GM19193 (cell line): Measurements from ENCODE around the gene ZBTB20.

ENCODE experiments used
- POLR2A ChIP-seq: IDR thresholded peaks from 4 replicates; pipeline ENCODE4 v1.6.1; 2011; ENCODE audit not compliant: insufficient read depth, insufficient read length; ENCODE audit errors: extremely low read depth

The ZBTB20 gene

DNA sequence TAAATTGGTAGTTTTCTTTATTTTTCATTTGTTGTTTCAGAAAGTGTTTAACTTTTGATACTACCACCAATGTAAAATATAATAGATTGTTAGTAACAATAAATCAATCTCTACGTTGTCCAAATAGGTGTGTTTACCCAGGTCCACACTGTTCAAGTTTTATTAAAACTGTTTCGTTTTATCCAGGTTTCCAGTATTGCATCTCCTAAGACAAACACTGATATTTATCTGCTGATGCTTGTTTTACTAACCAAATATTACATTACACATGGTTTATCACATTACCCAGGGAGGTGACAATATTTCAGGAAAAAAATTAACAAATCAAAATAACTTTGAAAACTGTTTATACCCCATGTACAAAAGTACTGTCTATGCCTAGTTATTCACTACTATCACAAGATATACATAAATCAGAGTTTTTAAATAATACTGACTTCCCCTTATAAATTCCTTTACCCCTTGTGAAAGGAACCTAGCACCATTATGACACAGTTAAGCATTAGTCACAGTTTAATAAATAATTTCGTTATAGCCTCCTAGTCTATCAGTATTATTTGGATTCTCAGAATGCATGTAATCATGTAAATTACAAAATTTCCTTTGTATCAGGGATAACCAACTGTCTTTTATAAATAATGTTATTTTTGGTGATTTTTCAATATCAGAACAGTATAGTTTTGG is 205.3 kb downstream of the ZBTB20 start:
- TF ChIP-seq POLR2A: no peak

DNA sequence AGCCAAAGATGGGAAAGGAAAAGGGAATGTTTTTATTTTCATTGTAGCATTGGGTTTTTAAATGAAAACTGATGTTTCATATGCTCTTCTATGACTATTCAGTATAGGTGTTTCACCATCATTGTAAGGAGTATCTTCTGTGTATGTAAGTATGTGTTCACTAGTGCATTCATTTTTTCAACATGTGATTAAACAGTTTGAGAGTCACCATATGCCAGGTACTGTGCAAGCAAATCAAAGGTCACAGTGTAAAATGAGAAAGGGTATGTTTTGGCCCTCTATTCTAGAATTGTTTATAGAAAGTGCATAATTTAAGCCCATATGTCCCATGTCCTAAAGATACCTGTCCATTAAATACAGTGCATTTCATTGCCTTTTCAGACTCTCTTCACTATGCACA is 207.2 kb downstream of the ZBTB20 start:
- no peak for TF ChIP-seq POLR2A

DNA sequence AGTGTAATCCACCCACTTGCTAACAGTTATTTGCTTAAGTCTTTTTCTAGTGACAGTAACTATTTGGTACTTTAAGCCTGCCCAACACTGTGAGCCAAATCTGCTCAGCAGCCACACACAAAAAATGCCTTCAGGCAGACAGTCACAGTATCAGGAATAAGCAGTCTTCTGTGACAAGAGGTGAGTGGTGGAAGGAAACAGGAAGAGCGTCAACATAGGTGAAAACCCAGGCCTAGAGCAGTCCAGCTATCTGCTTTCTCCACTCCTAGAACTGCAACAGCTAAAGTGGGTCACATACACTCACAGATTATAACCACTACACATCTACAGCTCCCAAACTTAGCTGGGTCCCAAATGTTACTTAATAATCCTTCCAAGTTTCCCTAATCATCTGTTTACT is 213.7 kb downstream of the ZBTB20 start:
- no peak for TF ChIP-seq POLR2A

DNA sequence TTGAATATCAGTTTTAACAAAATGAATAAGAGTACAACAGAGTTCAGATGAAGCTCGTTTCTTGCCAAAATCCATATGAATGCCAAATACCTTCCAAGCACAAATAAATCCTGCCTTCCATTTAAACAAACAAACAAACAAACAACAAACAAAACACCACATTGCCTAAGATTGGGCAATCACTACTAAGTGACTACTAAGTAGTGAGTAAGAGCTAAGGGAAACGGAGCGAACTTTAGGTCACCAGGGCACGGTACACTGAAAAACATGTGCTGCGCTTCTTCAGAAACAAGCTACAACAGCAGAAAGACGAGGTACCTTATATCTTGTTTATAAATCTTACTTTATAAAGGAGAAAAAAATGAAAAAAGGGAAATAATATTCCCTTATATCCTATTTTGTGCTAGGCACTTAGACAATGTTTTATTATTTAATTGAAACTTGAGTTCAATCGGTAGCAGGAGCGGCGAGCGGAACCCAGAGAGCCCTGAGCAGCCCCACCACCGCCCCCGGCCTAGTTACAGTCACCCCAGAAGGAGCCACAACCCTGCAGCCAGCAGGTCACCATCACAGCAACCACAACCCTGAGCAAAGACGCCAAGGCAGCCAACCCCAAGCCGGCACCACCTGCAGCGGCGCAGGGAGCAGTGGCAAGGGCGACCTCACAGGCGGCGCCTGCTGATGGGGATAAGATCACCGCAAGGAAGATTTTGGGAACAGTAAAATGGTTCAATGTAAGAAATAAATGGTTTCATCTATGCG is 216.9 kb downstream of the ZBTB20 start:
- TF ChIP-seq POLR2A: no peak

DNA sequence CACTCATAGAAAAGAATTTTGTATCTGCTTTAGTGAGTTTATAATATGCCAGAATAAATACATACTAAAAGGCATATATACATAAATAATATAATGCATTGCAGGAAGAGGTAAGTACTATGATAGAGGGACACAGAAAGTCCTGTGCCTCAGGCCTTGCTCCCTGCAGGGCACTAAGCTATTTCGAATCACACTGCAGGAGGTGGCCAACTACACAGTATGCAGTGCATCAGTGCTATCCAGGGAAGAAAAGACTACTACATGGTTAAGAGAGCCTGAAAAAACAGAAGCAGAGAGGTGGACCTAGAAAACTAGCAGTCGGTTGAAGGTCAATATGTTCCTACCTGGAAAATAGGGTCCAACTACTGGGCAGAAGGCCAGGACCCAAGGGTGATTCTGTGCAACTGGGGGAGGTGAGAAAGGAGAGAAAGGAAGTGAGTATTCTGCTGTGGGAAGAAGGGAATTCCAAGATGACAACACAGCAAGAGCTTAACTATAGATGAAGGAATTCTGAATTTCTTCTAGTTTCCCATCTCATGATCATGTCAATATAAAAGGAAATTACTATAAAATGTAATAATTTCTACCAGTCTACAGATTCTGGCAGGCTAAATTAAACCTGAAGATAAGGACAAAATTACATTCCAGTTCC is 218.0 kb downstream of the ZBTB20 start:
- no peak for TF ChIP-seq POLR2A

DNA sequence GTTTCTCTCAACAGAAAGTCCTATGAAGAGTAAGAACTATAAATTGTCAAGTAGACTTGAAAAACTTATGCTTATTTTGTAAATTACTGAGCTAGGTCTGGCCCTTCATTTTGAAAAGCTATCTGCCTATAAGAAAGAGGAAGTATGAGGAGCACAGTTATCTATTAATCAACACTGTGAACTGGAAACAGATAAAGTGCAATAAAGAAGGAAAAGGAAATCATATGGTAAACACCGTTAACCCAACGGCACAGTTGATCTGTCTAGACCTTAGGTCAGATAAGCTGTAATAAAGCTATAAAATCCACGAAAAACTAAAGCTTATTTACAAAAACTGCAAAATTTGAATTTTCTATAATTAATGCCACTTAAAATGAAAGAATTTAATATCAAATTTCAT is 242.5 kb downstream of the ZBTB20 start:
- no peak for TF ChIP-seq POLR2A

DNA sequence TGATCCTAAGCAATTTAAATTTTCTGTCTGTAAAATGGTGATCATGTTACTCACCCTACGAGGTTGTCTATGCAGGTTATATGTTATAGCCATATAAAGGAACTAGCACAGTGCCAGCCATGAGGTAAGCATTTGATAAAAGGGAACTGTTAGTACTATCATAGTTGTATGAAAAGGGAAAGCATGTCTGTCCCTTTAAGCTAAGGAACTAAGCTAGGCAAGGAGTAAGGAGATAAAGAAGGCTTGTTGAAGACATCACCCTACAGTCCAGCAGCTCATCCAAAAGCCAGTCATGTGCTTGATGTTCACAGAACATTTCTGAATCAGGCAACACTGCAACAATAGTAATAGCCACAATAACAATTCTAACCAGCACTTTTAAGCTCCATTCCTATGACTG is 243.9 kb downstream of the ZBTB20 start:
- TF ChIP-seq POLR2A: no peak

DNA sequence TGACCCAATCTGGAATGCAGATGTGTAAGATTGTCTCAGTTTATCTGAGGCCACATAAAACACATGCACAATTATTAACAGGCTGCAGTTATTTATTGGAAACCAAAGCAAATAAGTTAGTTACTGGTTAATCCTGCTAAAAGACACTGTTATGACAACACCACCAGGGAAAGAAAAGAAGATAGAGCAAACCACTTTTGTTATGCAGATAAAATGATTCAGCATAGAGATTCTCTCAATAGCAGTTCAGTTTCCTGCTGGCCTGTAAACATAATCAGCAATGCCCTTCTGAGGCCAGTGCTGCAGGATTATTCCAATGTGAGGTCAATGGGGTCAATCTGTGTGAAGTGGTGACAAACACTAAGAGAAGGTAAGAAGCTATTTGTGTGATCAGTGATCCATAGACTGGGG is 244.4 kb downstream of the ZBTB20 start:
- TF ChIP-seq POLR2A: no peak

DNA sequence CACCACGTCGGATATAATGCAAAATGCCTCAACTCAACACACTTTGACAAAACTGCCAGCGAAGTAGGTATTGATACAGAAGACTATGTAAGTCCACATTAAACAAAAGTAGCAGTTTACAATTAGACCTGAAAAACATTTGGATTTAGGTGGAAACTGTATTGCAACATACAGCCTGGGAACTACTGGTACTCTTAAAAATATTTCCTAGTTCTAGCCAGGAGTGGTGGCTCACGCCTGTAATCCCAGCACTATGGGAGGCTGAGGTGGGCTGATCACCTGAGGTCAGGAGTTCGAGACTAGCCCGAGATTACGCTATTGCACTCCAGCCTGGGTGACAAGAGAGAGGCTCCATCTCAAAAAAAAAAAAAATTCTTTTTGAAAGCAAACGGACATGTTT is 246.2 kb downstream of the ZBTB20 start:
- TF ChIP-seq POLR2A: no peak

DNA sequence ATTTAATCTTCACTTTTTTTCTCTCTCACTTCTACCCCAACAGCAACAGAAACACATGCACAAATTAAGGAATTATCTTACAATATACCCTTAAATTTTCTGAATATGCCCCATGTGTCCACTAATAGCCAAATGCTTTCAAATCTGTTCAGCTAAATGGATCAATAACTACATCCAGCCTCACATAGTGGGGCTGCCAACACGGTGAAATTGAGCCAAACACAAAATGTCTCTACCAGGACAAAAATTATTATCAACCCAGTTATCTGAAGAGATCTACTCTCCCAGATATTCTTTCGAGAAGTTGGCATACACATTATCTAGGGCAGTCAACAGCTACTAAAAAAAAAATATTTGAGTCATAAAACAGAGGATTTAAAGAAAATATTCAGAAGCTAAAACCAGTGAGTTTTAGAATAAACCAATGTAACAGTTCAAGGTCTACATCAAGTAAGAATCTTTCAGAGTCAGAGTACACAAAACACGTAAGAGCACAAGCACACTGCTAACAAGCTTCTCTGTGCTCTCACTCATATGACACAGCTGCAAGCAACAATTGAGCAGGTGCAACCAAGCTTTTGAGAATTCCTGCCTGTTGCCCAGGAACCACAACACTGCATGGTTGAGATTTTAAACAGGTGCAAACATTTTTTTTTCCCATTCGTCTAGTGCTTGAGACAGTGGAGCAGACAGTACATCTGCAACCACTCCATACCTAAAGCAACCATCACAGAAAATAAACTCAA is 247.7 kb downstream of the ZBTB20 start:
- no peak for TF ChIP-seq POLR2A

DNA sequence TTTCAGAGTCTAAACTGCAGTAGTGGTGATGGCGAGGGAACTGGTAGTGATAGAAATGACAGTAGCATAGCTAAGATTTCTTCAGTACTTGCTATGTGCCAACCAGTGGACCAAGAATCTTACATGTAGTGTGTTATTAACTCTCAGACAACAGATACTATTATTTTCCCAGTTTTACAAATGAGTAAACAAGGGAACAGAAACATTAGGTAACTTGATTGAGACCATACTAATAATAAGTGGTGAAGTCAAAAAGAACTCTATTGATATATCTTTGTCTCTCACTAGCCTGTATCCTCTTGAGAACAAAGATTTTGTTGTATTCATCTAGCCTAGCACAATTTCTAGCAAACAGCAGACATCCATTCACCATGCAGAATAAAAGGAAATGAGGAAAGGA is 250.1 kb downstream of the ZBTB20 start:
- no peak for TF ChIP-seq POLR2A

DNA sequence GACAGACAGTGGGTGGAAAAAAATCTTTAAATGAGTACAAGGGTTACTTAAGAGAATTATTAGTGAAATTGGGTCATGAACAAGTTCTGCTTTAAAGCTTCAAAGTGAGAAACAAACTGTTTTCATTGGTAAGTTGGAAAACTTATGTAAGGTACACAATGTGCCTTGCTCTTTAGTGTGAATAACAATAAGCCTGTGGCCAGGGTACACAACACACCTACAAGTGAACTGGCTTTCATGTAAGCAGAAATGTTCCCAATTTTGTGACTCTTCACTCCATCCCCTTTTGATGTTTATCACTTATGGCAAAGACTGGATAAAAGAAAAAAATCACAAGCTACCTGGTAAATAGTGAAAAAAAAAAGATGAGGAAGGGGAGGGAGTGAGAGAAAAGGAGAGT is 253.7 kb downstream of the ZBTB20 start:
- no peak for TF ChIP-seq POLR2A

DNA sequence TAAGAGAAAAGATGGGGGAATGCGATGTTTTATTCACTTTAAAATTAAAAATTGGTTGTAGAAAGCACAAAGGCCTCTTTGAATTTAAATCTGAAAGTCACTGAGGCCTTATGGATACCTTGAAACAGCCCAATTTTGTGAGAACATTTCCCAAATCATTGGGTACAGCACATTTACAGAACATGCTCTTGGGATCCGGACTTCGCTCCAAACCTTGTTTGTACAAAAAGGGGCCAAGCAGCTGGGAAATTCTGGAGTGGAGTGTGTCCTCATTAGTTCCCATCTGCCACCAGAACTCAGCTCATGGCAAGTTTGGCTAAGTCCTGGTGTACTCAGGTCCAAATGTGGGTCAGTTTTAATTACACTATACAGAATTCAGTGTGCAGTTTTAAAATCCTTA is 254.2 kb downstream of the ZBTB20 start:
- no peak for TF ChIP-seq POLR2A

DNA sequence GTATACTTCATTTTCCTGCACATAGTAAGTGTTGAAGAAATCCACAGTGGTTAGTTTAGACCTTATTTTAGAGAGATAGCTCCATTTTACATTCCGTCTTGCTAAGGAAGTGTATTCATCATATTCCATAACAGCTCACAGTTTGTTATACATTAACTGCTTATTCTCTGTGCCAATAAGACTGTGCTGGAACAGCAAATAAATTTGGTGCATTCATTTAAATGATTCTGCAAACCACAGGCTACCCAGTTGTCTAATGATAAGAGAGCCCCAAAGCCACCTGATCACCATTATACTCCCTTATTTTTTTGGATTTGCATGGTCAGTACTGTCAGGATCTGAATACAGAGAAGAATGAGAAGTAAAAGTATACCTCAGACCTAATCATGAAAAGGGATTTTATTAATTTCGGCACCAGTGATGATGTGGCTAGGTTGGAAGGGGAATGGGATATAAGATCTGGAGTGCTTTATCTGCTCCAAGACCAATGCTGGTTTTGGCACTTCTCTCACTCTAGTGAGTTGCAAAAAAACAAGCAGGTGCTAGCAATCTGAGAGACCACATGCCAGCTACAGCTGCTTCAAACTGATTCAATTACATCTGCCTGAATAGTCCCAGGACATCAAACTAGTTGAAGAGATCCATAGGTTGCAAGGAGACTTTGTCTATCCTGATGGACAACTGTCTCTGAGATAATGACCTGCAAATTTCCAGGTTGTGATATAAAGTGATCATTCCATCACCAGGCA is 254.8 kb downstream of the ZBTB20 start:
- TF ChIP-seq POLR2A: no peak
